Right lobe of liver (tissue), 4 donors: ENCODE data around the gene BST1.

ENCODE experiments used
- CTCF ChIP-seq, 4 donors: fragments of 200-600 bp in 3 of 4; fragments of 450-650 bp in 1 of 4; IDR thresholded peaks; one replicate each; pipeline versions ENCODE4 v1.5.1 to v1.8.0; 2016 to 2022; ENCODE audit warnings: antibody characterized with exemption in 4 of 4, mild to moderate bottlenecking in 2 of 4
- POLR2A ChIP-seq: fragments of 450-650 bp; IDR thresholded peaks from one replicate; pipeline ENCODE4 v1.6.1; 2017; ENCODE audit warnings: antibody characterized with exemption, mild to moderate bottlenecking
- donor health status: DM: no; HTN: no; CAD: no.
- donor health status: DM: no; HTN: no; CAD: no.
- donor health status: DM: no; HTN: yes; CAD: no.

DNA sequence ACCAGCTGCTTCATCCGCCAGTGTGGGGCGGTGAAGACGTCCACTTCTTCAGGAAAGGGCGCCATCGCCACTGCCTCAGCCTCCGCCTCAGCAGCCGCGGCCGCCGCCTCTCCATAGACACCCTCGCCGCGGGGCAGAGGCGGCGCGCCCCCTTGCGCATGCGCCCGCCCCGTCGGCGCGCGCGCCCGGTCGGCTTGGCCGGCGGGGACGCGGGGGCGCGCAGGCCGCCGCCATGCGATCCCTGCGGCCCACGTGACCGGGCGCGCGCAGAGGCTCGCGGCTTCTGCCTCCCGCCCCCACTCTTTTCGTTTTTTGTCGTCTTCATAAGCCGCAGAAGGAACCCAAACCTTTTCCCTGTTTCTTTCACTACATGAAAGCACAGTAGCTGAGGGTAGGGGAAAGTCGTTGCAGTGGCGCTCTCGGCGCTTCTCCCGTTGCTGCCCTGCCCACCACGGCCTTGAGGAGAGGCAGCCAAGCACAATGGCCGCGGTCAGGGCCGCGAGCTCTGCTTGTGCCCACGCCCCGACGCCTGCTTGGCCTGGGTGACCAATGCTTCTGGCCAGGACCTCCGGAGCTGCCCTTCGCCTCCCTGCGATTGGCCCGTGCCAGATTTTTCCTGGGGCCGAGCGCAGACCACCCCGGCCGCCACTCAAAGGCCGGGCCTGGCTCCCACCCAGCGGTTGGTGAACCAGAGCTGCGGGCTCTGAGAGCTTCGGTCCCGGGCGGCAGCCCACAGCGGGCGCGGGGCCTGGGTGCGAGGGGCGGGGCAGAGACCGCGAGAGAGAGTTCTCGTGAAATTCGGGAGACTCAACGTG lies 47.4 kb upstream of the BST1 start, which contains the start of gene FBXL5:
- peak; percentile 92 for TF ChIP-seq POLR2A
- no peak for TF ChIP-seq CTCF (IDR thresholded peaks at IDR 0.05)
